Skeletal muscle tissue (tissue), 4 donors: ENCODE measurements around the gene THSD4. TPM values are rescaled to one million over a fixed set of nuclear protein-coding genes. Genes with fewer than 3 reads are reported as not detected.
"Not testable (repeated sequence)": the region's sequence is repeated elsewhere in the genome, so short reads cannot be mapped to it uniquely, and the experiment has no call there.

Experiments
- H3K27ac ChIP-seq: one replicate; pipeline ENCODE4 v1.7.0; 2013; ENCODE audit warnings: mild to moderate bottlenecking, low read depth, low read length, inconsistent platforms
- H3K27me3 ChIP-seq, 3 donors: one replicate each; pipeline ENCODE4 v1.7.0; 2013; ENCODE audit warnings: low read length in 3 of 3; ENCODE audit not compliant: control insufficient read depth in 3 of 3, insufficient read depth in 3 of 3
- H3K36me3 ChIP-seq, 3 donors: one replicate each; pipeline ENCODE4 v1.7.0; 2013; ENCODE audit warnings: low read length in 3 of 3; ENCODE audit not compliant: control insufficient read depth in 3 of 3, insufficient read depth in 3 of 3
- H3K4me1 ChIP-seq, 3 donors: one replicate each; pipeline ENCODE4 v1.7.0; 2013; ENCODE audit warnings: low read length in 3 of 3, mild to moderate bottlenecking in 3 of 3; ENCODE audit not compliant: control insufficient read depth in 3 of 3, insufficient read depth in 3 of 3
- H3K4me3 ChIP-seq, 3 donors: one replicate each; pipeline ENCODE4 v1.7.0; 2013; ENCODE audit warnings: low read length in 3 of 3
- H3K9ac ChIP-seq, 3 donors: one replicate each; pipeline ENCODE4 v1.7.0; 2013; ENCODE audit warnings: low read length in 3 of 3, mild to moderate bottlenecking in 3 of 3, moderate library complexity in 2 of 3, low read depth in 1 of 3
- H3K9me3 ChIP-seq, 3 donors: one replicate each; pipeline ENCODE4 v1.7.0; 2013; ENCODE audit warnings: low read length in 3 of 3; ENCODE audit not compliant: control insufficient read depth in 3 of 3
- total RNA-seq: library from RNA; depleted of rRNA; stranded (reverse); fragments of >200 nt; gene quantifications from one replicate; pipeline ENCODE4 v1.2.3, GENCODE V29; 2014
- donor health status: Osteomylitis.

The THSD4 gene
- total RNA-seq, 1 donor from 2014 or later = 15.7 TPM

DNA sequence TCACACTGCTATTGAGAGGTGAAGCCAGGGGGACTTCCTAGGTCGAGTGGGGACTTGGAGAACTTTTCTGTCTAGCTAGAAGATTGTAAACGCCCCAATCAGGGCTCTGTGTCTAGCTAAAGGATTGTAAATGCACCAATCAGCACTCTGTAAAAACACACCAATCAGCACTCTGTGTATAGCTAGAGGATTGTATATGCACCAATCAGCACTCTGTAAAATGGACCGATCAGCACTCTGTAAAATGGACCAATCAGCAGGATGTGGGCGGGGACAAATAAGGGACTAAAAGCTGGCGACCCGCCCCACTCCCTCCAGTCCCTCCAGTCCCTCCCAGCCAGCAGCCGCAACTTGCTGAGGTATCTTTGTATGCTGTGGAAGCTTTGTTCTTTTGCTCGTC lies 98.7 kb downstream of the THSD4 start:
- not testable (repeated sequence) for H3K9me3 ChIP-seq, H3K27ac ChIP-seq, H3K4me3 ChIP-seq, H3K27me3 ChIP-seq, H3K36me3 ChIP-seq, H3K4me1 ChIP-seq, H3K9ac ChIP-seq

DNA sequence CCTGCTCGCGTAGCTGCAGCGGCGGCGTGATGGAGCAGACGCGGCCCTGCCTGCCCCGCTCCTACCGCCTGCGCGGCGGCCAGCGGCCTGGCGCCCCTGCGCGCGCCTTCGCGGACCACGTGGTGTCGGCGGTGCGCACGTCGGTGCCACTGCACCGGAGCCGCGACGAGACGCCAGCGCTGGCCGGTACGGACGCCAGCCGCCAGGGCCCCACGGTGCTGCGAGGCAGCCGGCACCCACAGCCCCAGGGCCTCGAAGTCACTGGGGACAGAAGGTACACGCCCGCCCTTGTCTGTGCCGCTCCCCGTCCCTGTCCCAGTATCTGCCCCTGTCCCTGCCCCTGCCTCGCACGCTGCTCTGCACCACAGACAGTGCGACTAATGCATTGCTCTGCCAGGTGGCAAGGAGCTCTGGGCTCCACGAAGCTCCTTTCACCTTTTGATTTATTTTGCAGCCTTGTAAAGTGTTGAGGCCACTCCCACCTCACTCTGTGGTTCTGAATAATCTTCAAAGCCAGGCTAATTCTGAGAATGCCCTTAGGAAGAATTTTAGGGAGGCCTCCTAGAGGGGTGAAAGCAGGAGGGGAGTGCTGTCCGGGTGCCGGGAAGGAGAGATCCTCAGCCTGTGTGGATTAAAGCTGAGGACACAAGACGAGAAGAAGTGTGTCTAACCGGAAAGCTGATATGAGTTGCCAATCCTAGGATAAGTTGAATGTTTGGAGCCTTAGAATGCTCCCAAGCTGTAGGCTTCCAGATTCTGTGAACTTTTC lies 100.0 kb downstream of the THSD4 start:
- Histone ChIP-seq H3K36me3 (no peaks in the 10 kb centered on the region), H3K9me3 (no peaks in the 10 kb centered on the region), H3K9ac (no peak overlapping the region), H3K4me3 (no peak overlapping the region), H3K27ac (no peak overlapping the region), H3K4me1 (peaks cover 0 to 6% (median 0%) of the 10 kb centered on the region in 3 donors), H3K27me3 (peaks cover 0 to 3% (median 0%) of the 10 kb centered on the region in 3 donors)

GRCh38 chr15:71218272-71218805 lies 103.1 kb downstream of the THSD4 start:
- no peak overlapping the region for H3K27ac ChIP-seq

DNA sequence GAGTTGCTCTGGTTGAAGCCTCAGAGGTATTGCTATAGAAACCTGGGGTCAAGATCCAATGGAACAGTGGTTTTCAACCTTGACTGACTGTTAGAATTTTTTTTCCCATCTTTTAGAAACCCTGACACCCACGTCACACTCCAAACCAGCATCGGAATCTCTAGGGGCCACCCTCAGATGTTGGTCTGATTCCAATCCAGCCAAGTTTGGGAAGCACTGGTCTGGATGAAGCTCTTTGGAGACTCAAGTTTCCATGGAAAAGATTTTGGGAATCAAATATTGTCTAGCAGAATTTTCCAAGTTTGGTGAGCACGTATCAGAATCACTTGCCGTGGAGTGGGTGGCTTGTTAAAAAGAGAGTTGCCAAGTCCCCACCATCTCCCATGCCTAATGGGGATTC lies 103.8 kb downstream of the THSD4 start:
- peaks cover 0 to 6% (median 0%) of the 10 kb centered on the region in 3 donors for H3K4me1 ChIP-seq

More at GRCh38 chr15:71218272-71218805, 103.1 kb downstream of the THSD4 start:
- H3K4me3 ChIP-seq = no peak overlapping the region
- peaks cover 0 to 6% (median 0%) of the 10 kb centered on the region in 3 donors for H3K4me1 ChIP-seq
- H3K9me3 ChIP-seq = no peaks in the 10 kb centered on the region
- no peak overlapping the region for H3K9ac ChIP-seq
- no peaks in the 10 kb centered on the region for H3K36me3 ChIP-seq
- peaks cover 0 to 3% (median 0%) of the 10 kb centered on the region in 3 donors for H3K27me3 ChIP-seq

GRCh38 chr15:71219645-71220044 lies 104.4 kb downstream of the THSD4 start:
- Histone ChIP-seq H3K36me3 (no peaks in the 10 kb centered on the region), H3K4me3 (no peak overlapping the region), H3K9me3 (no peaks in the 10 kb centered on the region), H3K27ac (no peak overlapping the region), H3K9ac (no peak overlapping the region), H3K4me1 (peaks cover 0 to 6% (median 0%) of the 10 kb centered on the region in 3 donors), H3K27me3 (peaks cover 0 to 3% (median 0%) of the 10 kb centered on the region in 3 donors)

More for the DNA sequence above, 103.8 kb downstream of the THSD4 start:
- H3K9ac ChIP-seq = no peak overlapping the region
- H3K27ac ChIP-seq = peak overlapping the region; percentile 5
- no peaks in the 10 kb centered on the region for H3K9me3 ChIP-seq
- no peaks in the 10 kb centered on the region for H3K36me3 ChIP-seq
- no peak overlapping the region for H3K4me3 ChIP-seq
- peaks cover 0 to 3% (median 0%) of the 10 kb centered on the region in 3 donors for H3K27me3 ChIP-seq

- H3K9ac ChIP-seq = no peak overlapping the region
Observed at GRCh38 chr15:71220828-71221227, 105.6 kb downstream of the THSD4 start.

GRCh38 chr15:71221417-71221816 lies 106.1 kb downstream of the THSD4 start:
- H3K36me3 ChIP-seq = no peaks in the 10 kb centered on the region
- no peak overlapping the region for H3K9ac ChIP-seq
- no peaks in the 10 kb centered on the region for H3K9me3 ChIP-seq
- no peak overlapping the region for H3K27ac ChIP-seq
- H3K27me3 ChIP-seq = no peaks in the 10 kb centered on the region
- peaks cover 0 to 6% (median 0%) of the 10 kb centered on the region in 3 donors for H3K4me1 ChIP-seq
- no peak overlapping the region for H3K4me3 ChIP-seq

More at GRCh38 chr15:71220828-71221227, 105.6 kb downstream of the THSD4 start:
- no peak overlapping the region for H3K27ac ChIP-seq
- peaks cover 0 to 6% (median 0%) of the 10 kb centered on the region in 3 donors for H3K4me1 ChIP-seq
- H3K4me3 ChIP-seq = no peak overlapping the region
- H3K36me3 ChIP-seq = no peaks in the 10 kb centered on the region
- no peaks in the 10 kb centered on the region for H3K27me3 ChIP-seq
- no peaks in the 10 kb centered on the region for H3K9me3 ChIP-seq

DNA sequence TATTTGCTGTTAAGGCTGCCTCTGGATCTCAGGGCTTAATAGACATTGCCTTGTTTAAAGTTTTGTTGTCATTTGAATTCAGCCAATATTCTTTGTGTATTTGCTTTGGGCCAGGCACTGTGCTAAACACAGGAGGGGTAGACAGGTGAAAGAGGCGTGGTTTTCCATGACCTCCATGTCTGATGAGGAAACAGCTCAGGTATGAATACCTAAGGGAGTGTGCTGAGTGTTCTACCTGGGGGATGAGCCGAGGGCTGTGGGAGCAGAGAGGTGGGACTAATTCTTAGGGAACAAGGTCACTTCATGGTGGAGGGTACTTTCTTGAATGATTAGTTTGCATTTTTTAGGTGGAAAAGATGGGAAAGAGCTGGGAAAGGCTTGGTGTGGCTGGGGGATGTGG lies 108.2 kb downstream of the THSD4 start:
- Histone ChIP-seq H3K36me3 (no peaks in the 10 kb centered on the region), H3K9ac (no peak overlapping the region), H3K4me3 (no peak overlapping the region), H3K9me3 (no peaks in the 10 kb centered on the region), H3K27ac (no peak overlapping the region), H3K27me3 (no peaks in the 10 kb centered on the region), H3K4me1 (peaks cover 4 to 7% (median 6%) of the 10 kb centered on the region in 3 donors)

DNA sequence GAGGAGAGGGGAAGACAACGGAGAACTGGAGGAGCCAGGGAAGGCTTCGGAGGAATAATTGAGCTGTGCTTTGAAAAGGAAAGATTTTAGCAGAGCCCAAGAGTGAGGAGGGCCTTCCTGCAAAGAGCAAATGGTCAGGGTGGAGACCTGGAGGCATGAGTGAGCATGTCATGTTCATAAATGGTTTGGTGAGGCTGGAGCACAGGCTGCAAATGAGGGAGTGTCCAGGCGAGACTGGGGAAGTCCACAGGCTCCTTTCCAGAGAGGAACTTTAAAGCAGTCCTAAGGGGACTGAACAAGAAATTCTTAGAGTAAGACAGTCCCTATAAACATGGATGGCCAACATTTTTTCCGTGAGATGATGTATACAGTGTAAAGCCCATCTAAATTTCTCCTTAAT lies 108.8 kb downstream of the THSD4 start:
- Histone ChIP-seq H3K4me1 (peaks cover 0 to 9% (median 8%) of the 10 kb centered on the region in 3 donors), H3K36me3 (no peaks in the 10 kb centered on the region), H3K27ac (no peak overlapping the region), H3K27me3 (no peaks in the 10 kb centered on the region), H3K9ac (no peak overlapping the region), H3K4me3 (no peak overlapping the region), H3K9me3 (no peaks in the 10 kb centered on the region)

DNA sequence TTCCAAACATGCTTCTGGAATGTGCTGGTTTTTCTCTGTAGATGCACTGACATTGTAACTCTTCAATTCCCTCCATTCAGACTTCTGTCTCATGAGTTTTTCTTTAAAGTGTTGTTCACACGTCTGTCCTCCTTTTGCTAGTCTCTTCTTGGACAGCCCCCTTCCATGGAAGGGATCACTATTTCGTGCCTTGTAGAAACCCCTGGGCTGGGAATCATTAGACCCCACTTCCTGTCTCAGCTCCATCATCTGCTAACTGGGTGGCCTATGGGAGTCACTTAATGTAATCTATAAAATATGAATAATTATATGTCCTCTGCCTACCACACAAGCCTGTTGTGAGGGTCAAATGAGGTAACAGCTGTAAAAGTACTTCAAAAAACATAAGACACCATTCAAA lies 110.6 kb downstream of the THSD4 start:
- Histone ChIP-seq H3K9ac (no peak overlapping the region), H3K36me3 (no peaks in the 10 kb centered on the region), H3K9me3 (no peaks in the 10 kb centered on the region), H3K27ac (no peak overlapping the region), H3K4me1 (peaks cover 0 to 9% (median 8%) of the 10 kb centered on the region in 3 donors), H3K27me3 (no peaks in the 10 kb centered on the region), H3K4me3 (no peak overlapping the region)
